GF-D8 (cell line): ENCODE data around the gene AHCYL2.
"Not testable (repeated sequence)": the region's sequence is repeated elsewhere in the genome, so short reads cannot be mapped to it uniquely, and the experiment has no call there.

Experiments
- DNase-seq: peaks from one replicate; lab custom pipeline; 2025; lab: John Stamatoyannopoulos, UW

The AHCYL2 gene

GRCh38 chr7:129245533-129245932 lies 20.7 kb downstream of the AHCYL2 start:
- DNase-seq: no peak

GRCh38 chr7:129247087-129247486 lies 22.3 kb downstream of the AHCYL2 start:
- DNase-seq: no peak

GRCh38 chr7:129252128-129252527 lies 27.3 kb downstream of the AHCYL2 start:
- no peak for DNase-seq

- not testable (repeated sequence) for DNase-seq
Observed at GRCh38 chr7:129252603-129253002, 27.8 kb downstream of the AHCYL2 start.

GRCh38 chr7:129255800-129256199 lies 31.0 kb downstream of the AHCYL2 start:
- no peak for DNase-seq

GRCh38 chr7:129256221-129256620 lies 31.4 kb downstream of the AHCYL2 start:
- no peak for DNase-seq

- DNase-seq: peak; percentile 37
Observed at GRCh38 chr7:129257168-129257567, 32.3 kb downstream of the AHCYL2 start.

GRCh38 chr7:129258649-129259389 lies 34.0 kb downstream of the AHCYL2 start:
- no peak for DNase-seq

- no peak for DNase-seq
Observed at GRCh38 chr7:129262324-129262723, 37.5 kb downstream of the AHCYL2 start.

- DNase-seq: no peak
Observed at GRCh38 chr7:129263168-129263567, 38.3 kb downstream of the AHCYL2 start.

- DNase-seq: no peak
Observed at GRCh38 chr7:129264534-129264933, 39.7 kb downstream of the AHCYL2 start.

- no peak for DNase-seq
Observed at GRCh38 chr7:129265328-129265727, 40.5 kb downstream of the AHCYL2 start.

GRCh38 chr7:129266181-129266580 lies 41.4 kb downstream of the AHCYL2 start:
- DNase-seq: no peak

GRCh38 chr7:129270077-129270476 lies 45.2 kb downstream of the AHCYL2 start:
- DNase-seq: no peak

- peak; percentile 57 for DNase-seq
Observed at GRCh38 chr7:129271500-129272355, 46.9 kb downstream of the AHCYL2 start.

- DNase-seq: no peak
Observed at GRCh38 chr7:129273936-129274335, 49.1 kb downstream of the AHCYL2 start.

GRCh38 chr7:129277629-129278028 lies 52.8 kb downstream of the AHCYL2 start:
- DNase-seq: no peak

GRCh38 chr7:129278688-129279087 lies 53.9 kb downstream of the AHCYL2 start:
- no peak for DNase-seq

GRCh38 chr7:129279757-129280156 lies 54.9 kb downstream of the AHCYL2 start:
- no peak for DNase-seq

GRCh38 chr7:129281163-129281562 lies 56.3 kb downstream of the AHCYL2 start:
- no peak for DNase-seq

GRCh38 chr7:129282865-129283264 lies 58.0 kb downstream of the AHCYL2 start:
- DNase-seq: no peak

GRCh38 chr7:129283936-129284335 lies 59.1 kb downstream of the AHCYL2 start:
- DNase-seq: no peak

- no peak for DNase-seq
Observed at GRCh38 chr7:129285111-129285510, 60.3 kb downstream of the AHCYL2 start.
